Panc1 (cell line): Measurements from ENCODE around the gene FGD4. TPM values are rescaled to one million over a fixed set of nuclear protein-coding genes. Genes with fewer than 3 reads are reported as not detected.

Experiments used
- ATAC-seq: fragments of 200-7000 bp; cut with Tn5 transposase; 2 replicates; pipeline ENCODE4 v1.9.1; 2020; ENCODE audit warnings: mild to moderate bottlenecking, moderate library complexity
- BruUV-seq: library from RNA; stranded (reverse); fragments of 400-500 nt; replicated peaks from 2 replicates; lab custom pipeline; 2021; lab: Mats Ljungman, UMichigan
- CTCF ChIA-PET: fragments of 300-600 bp; sonication (Branson Sonifier 250); formaldehyde crosslinking; loops from one replicate; lab custom pipeline; 2022; ENCODE audit warnings: antibody characterized with exemption; lab: Charles Lee
- POLR2A ChIA-PET: fragments of 300-600 bp; sonication (Branson Sonifier 250); formaldehyde crosslinking; loops from one replicate; lab custom pipeline; 2022; ENCODE audit warnings: antibody characterized with exemption; lab: Charles Lee
- DNase-seq: peaks from one replicate; pipeline ENCODE4 v3.0.0-alpha.2; 2010; ENCODE audit warnings: low read depth, low spot score
- H3K27ac ChIP-seq: 2 replicates; pipeline ENCODE4 v1.5.1; 2011; ENCODE audit warnings: mild to moderate bottlenecking, low read length, inconsistent platforms
- H3K27me3 ChIP-seq: fragments of 200-500 bp; sonication (Bioruptor generic); 2 replicates; pipeline ENCODE4 v1.6.0; 2014; ENCODE audit warnings: low read length, inconsistent platforms; ENCODE audit not compliant: control insufficient read depth, insufficient read depth
- H3K36me3 ChIP-seq: fragments of 200-500 bp; sonication (Bioruptor generic); 2 replicates; pipeline ENCODE4 v1.5.1; 2014; ENCODE audit warnings: inconsistent platforms, mild to moderate bottlenecking, low read length, moderate library complexity; ENCODE audit not compliant: control insufficient read depth, insufficient read depth
- H3K4me1 ChIP-seq: 2 replicates; pipeline ENCODE4 v1.5.1; 2011; ENCODE audit warnings: inconsistent platforms, mild to moderate bottlenecking, low read length, moderate library complexity; ENCODE audit not compliant: control insufficient read depth, insufficient read depth
- H3K4me3 ChIP-seq, 2 experiments: 2 replicates each; pipeline ENCODE4 v1.5.1; 2011 to 2012; ENCODE audit warnings: low read depth in 2 of 2, low read length in 2 of 2, mild to moderate bottlenecking in 2 of 2, inconsistent platforms in 1 of 2, moderate library complexity in 1 of 2
- H3K9me3 ChIP-seq: fragments of 200-500 bp; sonication (Bioruptor generic); 2 replicates; pipeline ENCODE4 v1.5.1; 2014; ENCODE audit warnings: low read depth, mild to moderate bottlenecking, inconsistent platforms, low read length, moderate library complexity; ENCODE audit not compliant: control insufficient read depth, insufficient read depth
- POLR2AphosphoS5 ChIP-seq: IDR thresholded peaks from 2 replicates; pipeline ENCODE4 v1.6.1; 2012; ENCODE audit warnings: mild to moderate bottlenecking, low read depth, low read length, moderate library complexity
- REST ChIP-seq, 2 experiments: IDR thresholded peaks; 2 replicates each; pipeline ENCODE4 v1.6.1; 2011 to 2012; ENCODE audit warnings: low read depth in 2 of 2, control low read depth in 1 of 2, low read length in 1 of 2, mild to moderate bottlenecking in 1 of 2, moderate library complexity in 1 of 2; ENCODE audit not compliant: insufficient read depth in 1 of 2
- SIN3A ChIP-seq: IDR thresholded peaks from 2 replicates; pipeline ENCODE4 v1.6.1; 2012; ENCODE audit warnings: low read depth, mild to moderate bottlenecking, low read length, moderate library complexity, borderline replicate concordance; ENCODE audit not compliant: insufficient read depth
- TCF7L2 ChIP-seq: IDR thresholded peaks from 2 replicates; pipeline ENCODE4 v1.6.1; 2011; ENCODE audit warnings: mild to moderate bottlenecking, low read depth, low read length, inconsistent platforms
- in situ Hi-C: cut with HindIII; loops from 2 replicates; pipeline ENCODE4 v1.10.0; 2016; ENCODE audit warnings: low sequenced_read_pairs, low pct_unique_long_range_greater_than_20kb
- intact Hi-C: fragments of 100-400 bp; cut with micrococcal nuclease; formaldehyde crosslinking; loops from one replicate; pipeline ENCODE4 v1.10.0; 2022; ENCODE audit not compliant: unreplicated experiment
- total RNA-seq: library from RNA; stranded (reverse); gene quantifications from one replicate; pipeline ENCODE4 v1.2.1, GENCODE V29; 2021; ENCODE audit not compliant: unreplicated experiment
- TF ChIP-seq, protein P1 (sequence below): fragments of 450-650 bp; IDR thresholded peaks from 2 replicates; pipeline ENCODE4 v1.5.1; 2017; ENCODE audit warnings: mild to moderate bottlenecking

FGD4 gene
- total RNA-seq, 1 experiment from 2014 or later: 5.0 TPM

DNA sequence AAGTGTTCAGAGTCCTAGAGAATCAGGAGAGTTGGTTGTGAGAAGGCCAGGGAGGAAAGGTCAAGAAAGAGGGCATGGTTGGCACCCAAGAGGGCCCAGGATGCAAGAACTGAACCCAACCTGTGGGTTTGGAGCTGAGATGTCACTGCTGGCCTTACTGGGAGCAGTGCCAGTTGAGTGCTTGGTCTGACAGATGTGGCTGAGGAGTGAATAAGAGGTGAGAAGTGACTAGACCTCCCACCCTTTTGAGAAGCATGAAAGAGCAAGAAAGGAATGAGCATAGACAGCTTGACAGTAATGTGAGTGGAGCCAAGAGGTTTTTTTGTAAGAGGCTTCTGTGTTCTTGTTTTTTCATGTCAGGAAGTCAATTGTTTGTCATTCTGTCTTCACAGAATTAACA is 95.3 kb downstream of the FGD4 start:
- Histone ChIP-seq H3K9me3 (no peaks in the 10 kb centered on the region), H3K4me1 (no peaks in the 10 kb centered on the region), H3K4me3 (no peak overlapping the region), H3K27me3 (no peaks in the 10 kb centered on the region), H3K36me3 (no peaks in the 10 kb centered on the region), H3K27ac (no peak overlapping the region)
- no TSS peak for BruUV-seq
- CTCF ChIA-PET: no interaction called here
- DNase-seq (no peak), ATAC-seq (no peak)
- in situ Hi-C loops (no loop called here), intact Hi-C loops (no loop called here)
- POLR2A ChIA-PET: interaction anchor here (0.5 kb wide), 1 partner anchor 63 kb away, joined by 10 read pairs; no protein-coding TSS in a partner anchor
- TF ChIP-seq TCF7L2 (no peak), POLR2AphosphoS5 (no peak), SIN3A (no peak), REST (IDR thresholded peaks at IDR 0.05; ENCODE audit: insufficient read depth in 1 of 2, low read depth in 2 of 2, low read length in 1 of 2) (no peak)
- TF ChIP-seq, protein P1, sequence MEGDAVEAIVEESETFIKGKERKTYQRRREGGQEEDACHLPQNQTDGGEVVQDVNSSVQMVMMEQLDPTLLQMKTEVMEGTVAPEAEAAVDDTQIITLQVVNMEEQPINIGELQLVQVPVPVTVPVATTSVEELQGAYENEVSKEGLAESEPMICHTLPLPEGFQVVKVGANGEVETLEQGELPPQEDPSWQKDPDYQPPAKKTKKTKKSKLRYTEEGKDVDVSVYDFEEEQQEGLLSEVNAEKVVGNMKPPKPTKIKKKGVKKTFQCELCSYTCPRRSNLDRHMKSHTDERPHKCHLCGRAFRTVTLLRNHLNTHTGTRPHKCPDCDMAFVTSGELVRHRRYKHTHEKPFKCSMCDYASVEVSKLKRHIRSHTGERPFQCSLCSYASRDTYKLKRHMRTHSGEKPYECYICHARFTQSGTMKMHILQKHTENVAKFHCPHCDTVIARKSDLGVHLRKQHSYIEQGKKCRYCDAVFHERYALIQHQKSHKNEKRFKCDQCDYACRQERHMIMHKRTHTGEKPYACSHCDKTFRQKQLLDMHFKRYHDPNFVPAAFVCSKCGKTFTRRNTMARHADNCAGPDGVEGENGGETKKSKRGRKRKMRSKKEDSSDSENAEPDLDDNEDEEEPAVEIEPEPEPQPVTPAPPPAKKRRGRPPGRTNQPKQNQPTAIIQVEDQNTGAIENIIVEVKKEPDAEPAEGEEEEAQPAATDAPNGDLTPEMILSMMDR: no peak

- in situ Hi-C loops: no loop called here
- no peaks in the 10 kb centered on the region for H3K27me3 ChIP-seq
- DNase-seq (no peak), ATAC-seq (no peak)
- no TSS peak for BruUV-seq
- H3K36me3 ChIP-seq: no peaks in the 10 kb centered on the region
- H3K4me1 ChIP-seq: no peaks in the 10 kb centered on the region
- CTCF ChIA-PET: no interaction called here
- POLR2A ChIA-PET: no interaction called here
- H3K9me3 ChIP-seq: no peaks in the 10 kb centered on the region
- H3K4me3 ChIP-seq: no peak overlapping the region
- TF ChIP-seq REST (IDR thresholded peaks at IDR 0.05; ENCODE audit: insufficient read depth in 1 of 2, low read depth in 2 of 2, low read length in 1 of 2) (no peak), SIN3A (no peak), POLR2AphosphoS5 (no peak), TCF7L2 (no peak)
- TF ChIP-seq, protein P1: no peak
- intact Hi-C loops: no loop called here
- H3K27ac ChIP-seq: no peak overlapping the region
These were observed 97.6 kb downstream of the FGD4 start for GRCh38 chr12:32496946-32497345.
